ENCODE data around the gene ING2.

Gene ING2

GRCh38 chr4:183499801-183500200 is 5.1 kb upstream of the ING2 start:
- no peak for DNase-seq (ENCODE audit: low read depth in 2 of 2)

GRCh38 chr4:183503497-183504063 is 1.3 kb upstream of the ING2 start:
- DNase-seq (ENCODE audit: low read depth in 2 of 2), result no peak

- DNase-seq (ENCODE audit: low read depth in 2 of 2), result peak; percentile 98 to 100
Observed at GRCh38 chr4:183504064-183504929, 561 bp upstream of the ING2 start.

- peak; percentile 82 to 84 for DNase-seq (ENCODE audit: low read depth in 2 of 2)
Observed at GRCh38 chr4:183505611-183506388, 942 bp downstream of the ING2 start.

GRCh38 chr4:183506389-183506735 is 1.5 kb downstream of the ING2 start:
- DNase-seq (ENCODE audit: low read depth in 2 of 2), result no peak

- DNase-seq (ENCODE audit: low read depth in 2 of 2), result no peak
Observed at GRCh38 chr4:183507925-183508696, 3.3 kb downstream of the ING2 start.

- no peak for DNase-seq (ENCODE audit: low read depth in 2 of 2)
Observed at GRCh38 chr4:183508697-183509335, 4.0 kb downstream of the ING2 start.

- DNase-seq (ENCODE audit: low read depth in 2 of 2), result no peak
Observed at GRCh38 chr4:183515411-183515810, 10.6 kb downstream of the ING2 start.

- no peak for DNase-seq (ENCODE audit: low read depth in 2 of 2)
Observed at GRCh38 chr4:183517194-183517593, 12.3 kb downstream of the ING2 start.

GRCh38 chr4:183517781-183518180 is 12.9 kb downstream of the ING2 start:
- DNase-seq (ENCODE audit: low read depth in 2 of 2), result no peak

- no peak for DNase-seq (ENCODE audit: low read depth in 2 of 2)
Observed at GRCh38 chr4:183522821-183523220, 18.0 kb downstream of the ING2 start.

- no peak for DNase-seq (ENCODE audit: low read depth in 2 of 2)
Observed at GRCh38 chr4:183527326-183527725, 22.5 kb downstream of the ING2 start.

- no peak for DNase-seq (ENCODE audit: low read depth in 2 of 2)
Observed at GRCh38 chr4:183532821-183533220, 28.0 kb downstream of the ING2 start.

GRCh38 chr4:183533698-183534097 is 28.8 kb downstream of the ING2 start:
- DNase-seq (ENCODE audit: low read depth in 2 of 2), result no peak

- no peak for DNase-seq (ENCODE audit: low read depth in 2 of 2)
Observed at GRCh38 chr4:183540410-183541009, 35.7 kb downstream of the ING2 start.

- DNase-seq (ENCODE audit: low read depth in 2 of 2), result no peak
Observed at GRCh38 chr4:183541010-183541751, 36.3 kb downstream of the ING2 start.

- no peak for DNase-seq (ENCODE audit: low read depth in 2 of 2)
Observed at GRCh38 chr4:183541752-183542040, 36.8 kb downstream of the ING2 start.

- DNase-seq (ENCODE audit: low read depth in 2 of 2), result no peak
Observed at GRCh38 chr4:183543435-183543834, 38.6 kb downstream of the ING2 start.

- no peak for DNase-seq (ENCODE audit: low read depth in 2 of 2)
Observed at GRCh38 chr4:183544109-183544508, 39.3 kb downstream of the ING2 start.

GRCh38 chr4:183546376-183546775 is 41.5 kb downstream of the ING2 start:
- no peak for DNase-seq (ENCODE audit: low read depth in 2 of 2)

- DNase-seq (ENCODE audit: low read depth in 2 of 2), result no peak
Observed at GRCh38 chr4:183548306-183548705, 43.4 kb downstream of the ING2 start.

Measured in stimulated activated CD8-positive, alpha-beta memory T cell treated with anti-CD3 and anti-CD28 coated beads, Interleukin-7, amount 100 ng/mL, for 4 hours (primary cell).